A673 (cell line): ENCODE measurements around the gene PNPLA5.

Source experiments
- EZH2 ChIP-seq: fragments of 200-600 bp; sonication (generic); IDR thresholded peaks from 2 replicates; pipeline ENCODE4 v1.6.1; 2017; ENCODE audit warnings: borderline replicate concordance, low read depth, mild to moderate bottlenecking, mixed read lengths, antibody characterized with exemption, low read length; ENCODE audit not compliant: poor library complexity, severe bottlenecking
- TF ChIP-seq, protein P1 (sequence below): fragments of 300-800, 200-600 bp; sonication (generic); conservative IDR thresholded peaks from 2 replicates; pipeline ENCODE4 v1.5.1; 2017; ENCODE audit warnings: low read depth, mild to moderate bottlenecking, antibody characterized with exemption, low read length, moderate library complexity, mixed read lengths

DNA sequence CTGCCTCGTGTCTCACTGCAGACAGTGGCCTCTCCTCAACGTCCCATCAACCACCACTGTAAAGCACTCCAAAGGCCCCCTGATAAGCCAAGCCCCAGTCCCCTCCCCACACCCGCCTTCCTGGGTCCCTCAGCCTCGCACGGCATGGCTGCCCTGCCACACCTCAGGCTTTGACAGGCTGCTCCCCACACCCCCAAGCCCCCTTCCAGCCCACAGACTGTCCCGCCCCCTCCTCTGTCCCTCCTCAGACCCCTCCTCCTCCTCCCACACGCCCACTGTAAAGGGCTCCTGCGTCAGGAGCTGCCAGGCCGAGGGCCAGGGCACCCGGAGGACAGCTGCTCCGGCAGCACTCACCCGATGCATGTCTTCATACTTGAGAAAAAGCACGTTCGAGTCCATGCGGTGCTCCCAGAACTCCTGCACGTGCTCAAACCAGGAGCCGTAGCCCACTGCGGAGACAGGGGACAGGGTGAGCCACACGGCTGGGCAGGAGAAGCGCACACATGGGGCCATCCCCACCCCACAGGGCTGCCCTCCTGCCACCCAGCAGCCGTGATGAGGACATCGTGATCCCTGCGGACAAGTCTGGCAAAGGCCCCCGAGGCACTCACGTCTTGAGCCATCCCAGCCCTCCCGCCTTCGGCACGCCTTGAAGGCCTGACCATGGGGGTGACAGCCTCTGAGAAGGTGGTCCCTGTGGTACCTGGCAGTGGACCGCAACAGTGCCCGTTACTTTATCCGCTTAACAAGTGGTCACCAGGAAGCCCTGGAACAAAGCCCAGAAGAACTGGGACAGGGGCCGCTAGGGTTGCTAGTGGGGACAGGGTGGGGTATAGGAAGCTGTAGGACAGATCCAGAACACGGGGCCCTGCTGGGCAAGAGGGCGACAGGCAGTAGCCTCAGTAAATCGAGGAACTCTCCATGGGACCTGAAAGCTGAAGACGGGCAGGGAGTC lies 58.2 kb downstream of the PNPLA5 start:
- TF ChIP-seq, protein P1, sequence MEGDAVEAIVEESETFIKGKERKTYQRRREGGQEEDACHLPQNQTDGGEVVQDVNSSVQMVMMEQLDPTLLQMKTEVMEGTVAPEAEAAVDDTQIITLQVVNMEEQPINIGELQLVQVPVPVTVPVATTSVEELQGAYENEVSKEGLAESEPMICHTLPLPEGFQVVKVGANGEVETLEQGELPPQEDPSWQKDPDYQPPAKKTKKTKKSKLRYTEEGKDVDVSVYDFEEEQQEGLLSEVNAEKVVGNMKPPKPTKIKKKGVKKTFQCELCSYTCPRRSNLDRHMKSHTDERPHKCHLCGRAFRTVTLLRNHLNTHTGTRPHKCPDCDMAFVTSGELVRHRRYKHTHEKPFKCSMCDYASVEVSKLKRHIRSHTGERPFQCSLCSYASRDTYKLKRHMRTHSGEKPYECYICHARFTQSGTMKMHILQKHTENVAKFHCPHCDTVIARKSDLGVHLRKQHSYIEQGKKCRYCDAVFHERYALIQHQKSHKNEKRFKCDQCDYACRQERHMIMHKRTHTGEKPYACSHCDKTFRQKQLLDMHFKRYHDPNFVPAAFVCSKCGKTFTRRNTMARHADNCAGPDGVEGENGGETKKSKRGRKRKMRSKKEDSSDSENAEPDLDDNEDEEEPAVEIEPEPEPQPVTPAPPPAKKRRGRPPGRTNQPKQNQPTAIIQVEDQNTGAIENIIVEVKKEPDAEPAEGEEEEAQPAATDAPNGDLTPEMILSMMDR, result no peak
- TF ChIP-seq EZH2, result no peak
